Thoracic aorta (tissue), 2 donors: Measurements from ENCODE around the gene MBD5. TPM values are rescaled to one million over a fixed set of nuclear protein-coding genes. Genes with fewer than 3 reads are reported as not detected.

Source experiments
- ATAC-seq: fragments of 150-250 bp; one replicate; pipeline ENCODE4 v1.8.0; 2017; ENCODE audit warnings: low read depth; ENCODE audit not compliant: insufficient number of reproducible peaks, low FRiP score
- DNase-seq: peaks from one replicate; pipeline ENCODE4 v3.0.0-alpha.2; 2020; ENCODE audit warnings: low spot score
- H3K27ac ChIP-seq, 2 donors: fragments of 200-600 bp; sonication (generic); 1 replicate in 1 of 2; 2 replicates in 1 of 2; pipeline ENCODE4 v1.5.1; 2016; ENCODE audit warnings: mild to moderate bottlenecking in 2 of 2, moderate library complexity in 2 of 2
- H3K27me3 ChIP-seq: fragments of 200-600 bp; sonication (generic); replicated peaks from 2 replicates; pipeline ENCODE4 v1.6.0; 2016; ENCODE audit warnings: mild to moderate bottlenecking; ENCODE audit not compliant: insufficient read depth
- H3K36me3 ChIP-seq: fragments of 200-600 bp; sonication (generic); one replicate; pipeline ENCODE4 v1.5.1; 2016
- H3K4me1 ChIP-seq, 2 donors: fragments of 200-600 bp; sonication (generic); 1 replicate in 1 of 2; 2 replicates in 1 of 2; pipeline versions ENCODE4 v1.5.1 to v1.6.0; 2016; ENCODE audit warnings: low read depth in 2 of 2, mild to moderate bottlenecking in 1 of 2; ENCODE audit not compliant: control insufficient read depth in 1 of 2
- H3K4me3 ChIP-seq: fragments of 200-600 bp; sonication (generic); 2 replicates; pipeline ENCODE4 v1.5.1; 2016; ENCODE audit warnings: mild to moderate bottlenecking
- H3K9me3 ChIP-seq: fragments of 200-600 bp; sonication (generic); 2 replicates; pipeline ENCODE4 v1.5.1; 2016
- CTCF ChIP-seq: fragments of 200-600 bp; sonication (generic); IDR thresholded peaks from one replicate; pipeline ENCODE4 v1.5.1; 2019; ENCODE audit warnings: antibody characterized with exemption
- total RNA-seq, 2 donors: library from RNA; depleted of rRNA; stranded (reverse); fragments of >200 nt; gene quantifications; one replicate each; pipeline versions ENCODE4 v1.1.0 to v1.2.3, GENCODE V29; 2016

The MBD5 gene
- total RNA-seq, 2 donors from 2014 or later = 35.1 to 50.3 TPM

GRCh38 chr2:148162871-148163270 lies 142.0 kb downstream of the MBD5 start:
- Histone ChIP-seq H3K36me3 (no peaks in the 10 kb centered on the region), H3K27ac (no peak overlapping the region), H3K27me3 (no peaks in the 10 kb centered on the region), H3K4me3 (no peak overlapping the region), H3K4me1 (no peaks in the 10 kb centered on the region), H3K9me3 (no peaks in the 10 kb centered on the region)
- ATAC-seq (no peak), DNase-seq (no peak)
- TF ChIP-seq CTCF = no peak

- Histone ChIP-seq H3K27ac (no peak overlapping the region), H3K4me3 (no peak overlapping the region), H3K4me1 (no peaks in the 10 kb centered on the region), H3K9me3 (no peaks in the 10 kb centered on the region), H3K27me3 (no peaks in the 10 kb centered on the region), H3K36me3 (no peaks in the 10 kb centered on the region)
- no peak for TF ChIP-seq CTCF
- DNase-seq (no peak), ATAC-seq (no peak)
Measured at GRCh38 chr2:148165975-148166374, 145.1 kb downstream of the MBD5 start.

- Histone ChIP-seq H3K4me1 (no peaks in the 10 kb centered on the region), H3K27ac (no peak overlapping the region), H3K27me3 (no peaks in the 10 kb centered on the region), H3K4me3 (no peak overlapping the region), H3K36me3 (no peaks in the 10 kb centered on the region), H3K9me3 (no peaks in the 10 kb centered on the region)
- TF ChIP-seq CTCF = no peak
- DNase-seq (no peak), ATAC-seq (no peak)
Measured at GRCh38 chr2:148167241-148167766, 146.4 kb downstream of the MBD5 start.

GRCh38 chr2:148167855-148168254 lies 147.0 kb downstream of the MBD5 start:
- Histone ChIP-seq H3K4me3 (no peak overlapping the region), H3K27me3 (no peaks in the 10 kb centered on the region), H3K36me3 (no peaks in the 10 kb centered on the region), H3K27ac (no peak overlapping the region), H3K4me1 (no peaks in the 10 kb centered on the region), H3K9me3 (no peaks in the 10 kb centered on the region)
- no peak for TF ChIP-seq CTCF
- DNase-seq (no peak), ATAC-seq (no peak)

- H3K36me3 ChIP-seq = no peaks in the 10 kb centered on the region
- DNase-seq (no peak), ATAC-seq (no peak)
- H3K4me1 ChIP-seq = no peaks in the 10 kb centered on the region
- no peak for TF ChIP-seq CTCF
- H3K27ac ChIP-seq = no peak overlapping the region
- H3K27me3 ChIP-seq = no peaks in the 10 kb centered on the region
- H3K9me3 ChIP-seq = no peaks in the 10 kb centered on the region
- H3K4me3 ChIP-seq = no peak overlapping the region
Measured at GRCh38 chr2:148172131-148172753, 151.4 kb downstream of the MBD5 start.
